Neutrophil (primary cell): ENCODE data around the gene KCNJ10.

Experiments
- H3K27ac ChIP-seq: fragments of 200-600 bp; sonication (generic); 2 replicates; pipeline ENCODE4 v1.5.1; 2016; ENCODE audit warnings: mild to moderate bottlenecking, moderate library complexity
- H3K27me3 ChIP-seq: fragments of 200-600 bp; sonication (generic); 2 replicates; pipeline ENCODE4 v1.6.0; 2016; ENCODE audit warnings: mild to moderate bottlenecking
- H3K36me3 ChIP-seq: fragments of 200-600 bp; sonication (generic); 2 replicates; pipeline ENCODE4 v1.5.1; 2017
- H3K4me1 ChIP-seq, 2 experiments: fragments of 200-600 bp in 1 of 2; sonication (generic) in 1 of 2; 1 replicate in 1 of 2; 2 replicates in 1 of 2; pipeline versions ENCODE4 v1.5.1 to v1.6.1; 2013 to 2016; ENCODE audit warnings: low read depth in 1 of 2, low read length in 1 of 2, mild to moderate bottlenecking in 1 of 2, moderate library complexity in 1 of 2; ENCODE audit not compliant: control insufficient read depth in 1 of 2, insufficient read depth in 1 of 2
- H3K4me3 ChIP-seq, 2 experiments: fragments of 200-600 bp in 1 of 2; sonication (generic) in 1 of 2; 1 replicate in 1 of 2; 2 replicates in 1 of 2; pipeline ENCODE4 v1.5.1; 2013 to 2016; ENCODE audit warnings: low read depth in 1 of 2, low read length in 1 of 2, mild to moderate bottlenecking in 1 of 2, moderate library complexity in 1 of 2
- H3K9me3 ChIP-seq: fragments of 200-600 bp; sonication (generic); 2 replicates; pipeline ENCODE4 v1.5.1; 2016
- CTCF ChIP-seq: fragments of 200-600 bp; sonication (generic); IDR thresholded peaks from 2 replicates; pipeline ENCODE4 v1.5.1; 2016; ENCODE audit warnings: antibody characterized with exemption

Gene KCNJ10

DNA sequence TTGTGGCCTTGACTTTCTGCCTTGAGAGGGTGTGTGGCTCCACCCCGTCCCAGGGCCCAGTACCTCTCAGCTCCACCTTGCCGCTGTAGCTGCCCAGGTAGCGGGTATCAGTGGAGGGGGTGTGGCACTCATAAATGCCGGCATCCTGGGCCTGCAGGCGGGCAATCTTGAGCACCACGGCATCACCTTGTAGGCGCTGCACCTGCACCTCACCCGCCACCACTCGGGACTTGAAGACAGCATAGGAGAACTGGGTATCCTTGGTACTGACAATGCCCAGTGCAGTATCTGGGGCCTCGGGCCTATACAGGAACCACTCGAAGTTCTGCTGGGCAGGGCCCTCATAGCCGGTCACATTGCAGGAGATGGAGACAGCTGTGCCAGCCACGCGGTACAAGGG is 24.8 kb upstream of the KCNJ10 start:
- H3K9me3 ChIP-seq, result no peaks in the 10 kb centered on the region
- H3K27me3 ChIP-seq, result peaks cover 14% of the 10 kb centered on the region
- H3K4me1 ChIP-seq, result peaks cover 11 to 15% of the 10 kb centered on the region in 2 experiments
- H3K36me3 ChIP-seq, result no peaks in the 10 kb centered on the region
- TF ChIP-seq CTCF, result no peak
- H3K27ac ChIP-seq, result no peak overlapping the region
- no peak overlapping the region for H3K4me3 ChIP-seq

GRCh38 chr1:160094291-160094625 is 24.3 kb upstream of the KCNJ10 start:
- H3K36me3 ChIP-seq, result no peaks in the 10 kb centered on the region
- no peaks in the 10 kb centered on the region for H3K9me3 ChIP-seq
- H3K4me3 ChIP-seq, result no peak overlapping the region
- TF ChIP-seq CTCF, result no peak
- H3K4me1 ChIP-seq, result peaks cover 9 to 14% of the 10 kb centered on the region in 2 experiments
- peaks cover 14% of the 10 kb centered on the region for H3K27me3 ChIP-seq
- no peak overlapping the region for H3K27ac ChIP-seq

DNA sequence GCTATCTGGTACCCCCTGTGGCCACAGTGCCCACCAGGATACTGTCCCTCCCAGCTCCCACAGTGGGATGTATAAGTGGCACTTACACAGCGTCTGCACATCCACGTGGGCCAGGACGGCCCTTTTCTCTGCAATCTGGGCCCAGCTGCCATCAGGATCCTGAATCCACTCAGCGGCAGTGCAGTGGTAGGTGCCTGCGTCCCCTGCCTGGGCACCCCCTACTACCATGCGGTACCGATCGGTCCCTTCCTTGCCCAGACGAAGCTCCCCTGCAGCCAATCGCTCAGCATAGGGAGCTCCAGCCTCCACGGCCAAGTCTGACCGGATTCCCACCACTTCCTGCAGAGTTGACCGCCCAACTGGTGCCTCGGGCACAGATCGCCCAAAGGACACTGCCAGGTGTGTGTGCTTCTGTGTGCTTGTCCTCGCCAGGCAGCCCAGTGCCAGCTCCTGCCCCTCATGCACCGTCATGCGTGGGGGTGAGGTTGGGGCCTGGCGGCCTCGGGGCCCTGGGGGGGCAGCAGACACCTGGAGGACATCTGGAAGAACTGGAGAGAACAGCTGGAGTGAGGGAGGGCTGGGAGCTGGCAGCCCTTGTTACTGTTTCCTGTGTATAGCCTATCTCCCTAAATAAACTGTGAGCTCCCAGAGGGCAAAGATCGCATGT is 23.8 kb upstream of the KCNJ10 start:
- Histone ChIP-seq H3K27me3 (peaks cover 14% of the 10 kb centered on the region), H3K4me1 (peaks cover 6 to 9% of the 10 kb centered on the region in 2 experiments), H3K4me3 (no peak overlapping the region), H3K36me3 (no peaks in the 10 kb centered on the region), H3K27ac (no peak overlapping the region), H3K9me3 (no peaks in the 10 kb centered on the region)
- no peak for TF ChIP-seq CTCF

- Histone ChIP-seq H3K4me1 (peaks cover 3 to 5% of the 10 kb centered on the region in 2 experiments), H3K36me3 (no peaks in the 10 kb centered on the region), H3K27me3 (peaks cover 12% of the 10 kb centered on the region), H3K27ac (no peak overlapping the region), H3K9me3 (no peaks in the 10 kb centered on the region), H3K4me3 (no peak overlapping the region)
- no peak for TF ChIP-seq CTCF
Measured at GRCh38 chr1:160093069-160093395, 23.1 kb upstream of the KCNJ10 start.

- Histone ChIP-seq H3K4me1 (no peaks in the 10 kb centered on the region), H3K36me3 (no peaks in the 10 kb centered on the region), H3K27ac (no peak overlapping the region), H3K27me3 (peaks cover 7% of the 10 kb centered on the region), H3K4me3 (no peak overlapping the region), H3K9me3 (no peaks in the 10 kb centered on the region)
- TF ChIP-seq CTCF, result no peak
Measured at GRCh38 chr1:160092366-160093068, 22.6 kb upstream of the KCNJ10 start.
